GM21723 (cell line): Measurements from ENCODE around the gene CLDN20.
"Not testable (repeated sequence)": the region's sequence is repeated elsewhere in the genome, so short reads cannot be mapped to it uniquely, and the experiment has no call there.

Experiments
- ATAC-seq: cut with Tn5 transposase; IDR thresholded peaks from one replicate; pipeline ENCODE4 v1.9.1; 2021; ENCODE audit warnings: mild to moderate bottlenecking, moderate library complexity; ENCODE audit not compliant: unreplicated experiment

The CLDN20 gene, protein sequence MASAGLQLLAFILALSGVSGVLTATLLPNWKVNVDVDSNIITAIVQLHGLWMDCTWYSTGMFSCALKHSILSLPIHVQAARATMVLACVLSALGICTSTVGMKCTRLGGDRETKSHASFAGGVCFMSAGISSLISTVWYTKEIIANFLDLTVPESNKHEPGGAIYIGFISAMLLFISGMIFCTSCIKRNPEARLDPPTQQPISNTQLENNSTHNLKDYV

DNA sequence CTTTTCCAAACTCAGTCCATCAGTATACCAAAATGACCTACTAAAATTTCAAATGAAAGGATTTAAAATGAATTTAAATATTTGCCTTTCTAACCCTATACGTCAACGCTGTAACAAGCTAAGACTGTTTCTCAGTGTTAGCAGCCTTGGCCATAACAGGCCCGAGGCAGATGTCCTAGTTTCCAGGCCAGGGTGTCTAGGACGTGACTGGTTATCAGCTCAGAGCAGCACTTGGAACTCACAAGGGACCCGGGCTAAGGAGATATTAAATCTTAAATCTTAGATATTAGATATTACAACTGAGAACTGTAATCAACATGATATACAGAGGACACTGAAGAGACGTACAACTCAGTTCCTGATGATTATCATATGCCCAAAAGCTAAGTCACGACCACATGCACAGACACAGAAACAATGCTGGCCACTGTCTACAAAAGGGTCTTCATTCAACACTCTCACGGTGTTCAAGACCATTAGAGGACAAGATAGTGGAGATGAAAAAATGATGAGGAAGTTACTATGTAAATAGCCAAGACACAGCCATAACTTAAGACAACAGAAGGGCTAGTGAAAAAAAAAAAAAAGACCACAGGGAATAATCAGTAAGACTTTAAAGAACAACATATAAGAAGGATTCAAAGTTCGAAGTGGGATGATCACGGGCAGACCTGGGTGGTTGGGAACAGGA, at the start of gene CLDN20:
Gene CLDN20 (plus strand): TSS at position 641 of the 691 bp plus-strand sequence. CDS start 11,707 bp downstream, outside the sequence.
- no peak for ATAC-seq

DNA sequence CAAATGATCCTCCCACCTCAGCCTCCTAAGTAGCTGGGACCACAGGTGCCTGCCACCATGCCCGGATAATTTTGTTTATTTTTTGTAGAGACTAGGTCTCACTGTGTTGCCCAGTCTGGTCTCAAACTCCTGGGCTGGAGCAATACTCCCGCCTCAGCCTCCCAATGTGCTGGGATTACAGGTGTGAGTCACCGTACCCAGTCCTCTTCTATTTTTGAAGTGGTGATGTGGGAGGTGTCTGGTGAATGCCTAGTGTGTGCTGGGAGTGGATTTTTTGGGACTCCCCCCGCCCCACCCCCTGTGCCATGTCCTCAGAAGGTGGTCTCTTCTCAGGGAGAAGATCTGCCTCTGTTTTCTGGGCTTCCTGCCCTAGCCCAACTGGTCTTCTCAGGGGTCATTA, 47.9 kb upstream of the CLDN20 start:
- ATAC-seq = no peak

DNA sequence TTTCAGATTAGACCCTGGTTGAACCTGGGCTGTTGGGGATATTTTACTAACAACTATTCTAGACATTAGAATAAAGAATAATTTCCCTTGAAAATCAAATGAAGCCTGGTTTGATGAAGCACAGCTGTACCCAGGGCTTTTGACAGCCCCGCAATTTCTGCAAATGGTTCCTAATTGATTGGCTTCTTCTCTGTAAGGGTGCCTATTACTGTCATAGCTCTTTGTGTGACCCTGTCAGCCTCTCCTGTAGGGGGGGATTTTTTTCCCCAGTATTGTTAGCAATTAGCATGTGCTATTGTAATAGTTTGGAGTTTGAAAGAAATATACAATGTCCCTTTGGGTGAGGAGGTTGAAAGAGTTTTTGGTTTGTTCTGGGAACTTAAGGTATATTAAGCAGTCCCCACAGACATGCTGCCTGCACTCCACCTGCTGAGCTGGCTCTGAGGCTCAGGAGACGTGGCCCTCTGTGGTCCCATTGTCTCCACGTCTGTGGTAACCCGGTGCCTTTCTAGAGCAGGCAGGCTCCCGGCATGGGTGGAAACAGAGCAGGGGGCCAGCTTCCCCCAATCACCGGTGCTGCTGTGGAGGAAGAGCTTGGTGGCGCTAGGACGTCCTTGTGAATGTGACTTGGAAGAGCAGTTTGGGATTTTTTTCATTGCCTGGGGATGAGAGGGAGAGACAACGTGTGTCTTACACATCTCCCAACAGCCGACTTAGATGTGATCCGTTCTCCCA, 47.3 kb upstream of the CLDN20 start:
- no peak for ATAC-seq

DNA sequence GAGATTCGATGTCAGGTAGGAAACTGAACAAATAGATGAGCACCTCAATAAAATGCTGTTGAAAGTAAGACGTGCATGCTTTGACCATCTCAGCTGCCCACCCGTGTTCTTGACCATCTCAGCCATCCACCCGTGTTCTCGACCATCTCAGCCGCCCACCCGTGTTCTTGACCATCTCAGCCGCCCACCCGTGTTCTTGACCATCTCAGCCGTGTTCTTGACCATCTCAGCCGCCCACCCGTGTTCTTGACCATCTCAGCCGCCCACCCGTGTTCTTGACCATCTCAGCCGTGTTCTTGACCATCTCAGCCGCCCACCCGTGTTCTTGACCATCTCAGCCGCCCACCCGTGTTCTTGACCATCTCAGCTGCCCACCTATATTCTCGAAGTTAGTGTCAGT, 45.1 kb upstream of the CLDN20 start:
- not testable (repeated sequence) for ATAC-seq

DNA sequence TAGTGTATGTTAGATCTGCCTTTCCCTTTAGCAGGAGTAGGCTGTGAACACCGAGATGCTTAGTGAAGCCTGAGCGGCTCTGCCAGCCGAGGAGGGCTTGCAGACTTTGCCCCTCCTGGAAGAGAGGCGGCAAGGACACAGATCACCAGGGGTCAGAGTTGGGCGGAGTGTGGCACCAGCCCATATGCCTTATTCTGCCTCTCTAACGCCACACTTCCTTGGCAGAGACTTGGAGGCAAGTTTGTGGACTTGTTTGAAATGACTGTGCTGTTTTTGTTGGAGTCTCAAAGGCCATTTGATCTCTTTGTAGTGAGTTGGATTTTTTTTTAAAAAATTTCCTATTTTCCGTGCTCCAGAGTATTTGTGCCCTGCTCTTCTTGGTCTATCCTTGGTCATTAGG, 44.5 kb upstream of the CLDN20 start:
- no peak for ATAC-seq

DNA sequence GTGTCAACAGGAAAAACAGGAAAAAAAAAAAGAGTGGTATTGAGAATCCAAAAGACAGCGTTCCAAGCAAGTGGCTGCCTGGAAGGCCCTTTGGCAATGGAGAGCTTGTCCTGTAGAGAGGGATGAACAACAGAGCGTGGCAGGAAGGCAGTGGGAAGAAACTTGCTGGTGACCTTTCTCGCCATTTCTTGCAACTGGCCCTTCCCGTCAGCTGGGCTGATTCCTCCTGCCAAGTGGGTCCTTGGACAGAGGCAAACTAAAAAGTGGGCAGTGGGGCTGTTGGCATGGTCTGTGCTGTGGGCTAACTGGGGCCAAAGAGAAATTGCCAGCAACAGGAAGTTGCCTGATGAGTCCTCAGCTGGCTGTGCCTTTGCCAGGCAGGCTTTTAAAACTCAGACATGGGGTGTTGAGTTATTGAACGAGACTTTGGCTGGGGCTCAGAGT, 43.9 kb upstream of the CLDN20 start:
- ATAC-seq = no peak

DNA sequence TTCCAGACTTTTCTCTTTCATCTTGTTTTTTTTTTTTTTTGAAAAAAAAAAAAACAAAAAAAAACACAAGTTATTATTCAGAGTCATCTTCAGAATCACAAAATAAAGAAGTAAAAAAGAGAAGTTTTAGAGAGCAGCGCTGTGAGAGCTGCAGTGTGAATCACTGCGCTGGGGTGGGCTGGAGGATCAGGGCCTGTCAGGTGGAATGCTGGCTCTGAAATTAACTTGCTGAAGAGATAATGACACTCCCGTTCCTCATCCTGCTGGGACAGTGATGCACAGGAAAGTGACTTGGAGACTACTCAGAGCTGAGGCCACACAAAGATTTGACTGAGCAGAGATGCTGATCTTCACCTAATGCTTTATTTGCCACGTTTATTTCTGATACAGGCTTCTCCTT, 42.7 kb upstream of the CLDN20 start:
- ATAC-seq = no peak

DNA sequence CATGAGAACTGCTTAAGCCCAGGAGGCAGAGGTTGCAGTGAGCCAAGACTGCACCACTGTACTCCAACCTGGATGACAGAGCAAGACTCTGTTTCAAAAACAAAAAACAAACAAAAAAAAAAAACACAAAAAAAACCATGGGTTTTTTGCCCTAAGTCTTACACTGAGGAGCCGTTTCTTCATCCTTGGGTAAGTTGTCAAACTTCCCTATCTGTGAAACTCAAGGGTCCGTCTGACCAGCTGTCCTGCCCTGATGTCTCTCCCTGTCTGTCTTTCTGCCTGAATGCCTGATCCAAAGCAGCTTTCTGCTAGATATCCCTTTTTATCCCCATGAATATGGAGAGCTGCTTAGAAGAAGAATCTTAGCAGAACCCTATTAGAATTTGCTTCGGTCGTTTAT, 41.3 kb upstream of the CLDN20 start:
- ATAC-seq = no peak

DNA sequence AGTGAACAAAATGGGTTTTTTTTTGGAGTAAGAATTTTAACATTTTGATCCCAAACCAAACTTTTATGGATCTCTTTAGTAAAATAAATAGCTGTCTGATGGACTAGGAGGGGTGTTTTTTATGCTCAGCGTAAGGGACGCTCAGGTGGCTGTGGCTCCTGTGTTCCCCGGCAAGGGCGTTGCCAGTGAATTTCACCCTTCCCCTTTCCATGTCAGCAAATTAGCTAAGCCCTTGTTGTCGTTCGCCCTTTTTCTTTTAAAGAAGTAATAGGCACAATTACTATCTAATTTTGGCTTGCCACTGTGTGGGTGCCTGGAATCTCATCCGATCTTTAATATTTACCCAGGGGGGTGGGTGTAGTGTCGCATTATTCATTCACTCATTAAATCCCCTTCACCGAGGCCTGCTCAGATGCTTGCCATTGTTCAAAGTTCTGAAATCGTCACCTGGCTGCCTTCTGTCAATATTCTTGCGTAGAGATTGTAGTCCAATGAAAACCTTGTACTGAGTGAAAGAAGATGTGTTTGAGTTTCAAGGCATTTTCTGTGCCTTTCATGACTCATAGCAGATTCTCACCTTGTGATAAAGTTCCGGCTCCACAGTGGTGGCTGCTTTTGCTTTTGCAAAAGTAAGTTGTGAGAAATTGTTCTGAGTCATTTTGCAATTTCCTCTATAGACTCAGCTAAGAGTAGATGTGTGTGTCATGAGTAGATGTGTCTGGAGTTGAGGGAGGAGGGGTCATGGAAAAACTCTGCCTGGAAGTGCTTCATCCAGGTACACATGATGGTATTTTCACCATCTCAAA, 40.0 kb upstream of the CLDN20 start:
- ATAC-seq = peak; percentile 97

DNA sequence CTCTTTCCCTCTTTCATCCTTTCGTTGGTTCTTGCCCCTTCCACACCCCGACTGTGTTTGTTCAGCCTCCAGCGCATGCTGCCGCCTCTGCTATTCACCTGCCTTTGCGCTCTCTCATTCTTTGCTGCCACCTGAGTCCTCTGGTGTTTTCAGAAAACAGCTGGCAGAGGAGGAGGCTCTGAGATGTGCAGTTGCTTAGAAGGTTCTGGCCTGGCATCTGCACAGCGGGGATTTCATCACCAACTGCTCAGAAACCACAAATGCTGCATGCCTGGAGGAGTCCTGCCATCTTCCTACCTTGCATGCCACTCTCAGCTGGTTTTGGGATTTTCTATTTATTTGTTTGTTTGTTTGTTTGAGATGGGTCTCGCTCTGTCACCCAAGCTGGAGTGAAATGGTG, 39.2 kb upstream of the CLDN20 start:
- no peak for ATAC-seq

DNA sequence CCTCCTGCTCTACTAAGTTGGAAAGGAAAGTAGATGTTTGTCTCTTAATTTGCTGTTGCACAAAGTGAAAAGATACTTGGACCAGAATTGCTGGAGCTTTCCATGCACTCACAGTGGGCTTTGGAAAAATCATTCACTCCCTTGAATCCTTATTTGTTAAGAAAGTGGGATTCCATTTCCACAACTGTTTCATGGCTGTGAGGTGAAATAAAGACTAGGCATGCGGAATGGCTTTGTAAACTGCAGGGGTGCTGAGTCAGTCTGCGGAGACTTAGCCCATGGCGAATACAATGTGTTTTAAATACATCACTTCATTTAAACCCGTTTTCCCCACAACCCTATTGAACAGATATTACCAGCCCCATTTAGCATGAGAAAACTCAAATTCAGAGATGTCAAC, 36.8 kb upstream of the CLDN20 start:
- ATAC-seq = no peak

DNA sequence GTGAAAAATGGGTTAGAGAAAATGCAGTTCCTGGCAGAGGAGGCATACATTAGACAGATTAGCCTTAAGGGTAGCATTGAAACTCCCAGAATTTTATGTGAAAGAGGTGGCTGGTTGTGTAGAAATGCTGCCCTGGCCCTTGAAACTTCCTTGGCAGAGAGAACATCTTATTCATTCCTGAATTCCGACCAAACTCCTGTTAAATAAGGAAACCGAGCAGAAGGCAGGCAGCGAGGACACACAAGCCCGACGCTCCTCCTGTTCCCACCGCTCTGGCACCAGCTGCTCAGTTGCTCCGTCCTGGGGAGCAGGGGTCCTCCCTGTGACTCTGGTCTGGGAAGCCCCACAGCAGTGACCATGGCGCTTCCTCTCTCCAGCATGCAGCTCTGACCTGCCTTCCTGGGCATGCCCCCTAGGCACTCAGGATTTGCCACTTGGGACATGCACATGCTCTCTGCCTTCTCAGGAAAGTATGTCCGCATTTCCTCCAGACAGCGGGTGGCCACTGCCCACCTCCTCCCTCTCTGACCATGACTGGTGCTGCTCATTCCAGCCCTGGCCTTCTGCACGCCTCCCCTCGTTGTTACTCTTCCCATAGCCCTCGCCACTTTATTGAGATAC, 35.2 kb upstream of the CLDN20 start:
- no peak for ATAC-seq

DNA sequence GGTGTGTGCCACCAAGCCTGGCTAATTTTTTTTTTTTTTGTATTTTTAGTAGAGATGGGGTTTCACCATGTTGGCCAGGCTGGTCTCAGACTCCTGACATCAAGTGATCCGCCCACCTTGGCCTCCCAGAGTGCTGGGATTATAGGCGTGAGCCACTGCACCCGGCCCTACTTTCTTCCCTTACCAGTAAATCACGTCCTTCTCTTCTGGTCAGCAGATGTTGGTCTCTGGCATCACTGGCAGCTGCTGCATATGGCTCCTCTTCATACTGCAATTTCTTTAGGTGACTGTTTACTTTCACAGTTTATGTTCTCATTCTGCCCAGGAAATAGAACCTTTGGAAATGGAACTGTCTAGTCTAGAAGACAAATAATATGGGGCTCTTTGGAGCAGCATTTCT, 32.8 kb upstream of the CLDN20 start:
- ATAC-seq = not testable (repeated sequence)

DNA sequence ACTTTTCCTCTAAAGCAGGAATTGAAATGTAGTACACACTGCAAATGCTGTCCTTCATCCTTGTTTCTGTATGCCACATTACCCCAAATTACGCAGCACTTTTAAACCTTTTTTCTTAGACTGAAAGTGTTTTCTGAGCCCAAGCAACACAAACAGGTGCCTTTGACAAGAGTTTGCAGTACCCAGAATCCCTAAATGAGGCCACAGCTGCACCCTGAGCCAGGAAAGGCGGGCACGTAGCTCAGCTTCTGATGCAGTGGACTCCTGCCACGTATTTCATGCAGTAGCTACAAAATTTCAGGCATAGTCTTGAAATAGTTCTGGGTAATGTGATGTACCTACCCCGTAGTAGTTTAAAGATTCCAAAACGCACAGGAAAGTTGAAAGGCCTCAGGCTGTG, 31.0 kb upstream of the CLDN20 start:
- ATAC-seq = no peak

DNA sequence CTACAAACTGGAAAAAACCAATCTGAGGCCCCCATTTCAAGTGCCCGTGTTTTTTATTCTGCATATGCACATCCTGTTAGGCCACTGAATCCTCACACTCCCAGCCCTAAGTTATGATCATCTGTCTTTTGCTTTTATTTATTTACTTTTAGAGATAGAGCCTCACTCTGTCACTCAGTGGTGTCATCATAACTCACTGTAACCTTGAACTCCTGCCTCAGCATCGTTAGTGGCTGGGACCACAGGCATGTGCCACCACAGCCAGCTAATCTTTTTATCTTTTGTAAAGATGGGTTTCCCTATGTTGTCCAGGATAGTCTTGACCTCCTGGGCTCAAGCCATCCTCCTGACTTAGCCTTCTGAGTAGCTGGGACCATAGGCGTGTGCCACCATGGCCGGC, 29.6 kb upstream of the CLDN20 start:
- no peak for ATAC-seq

DNA sequence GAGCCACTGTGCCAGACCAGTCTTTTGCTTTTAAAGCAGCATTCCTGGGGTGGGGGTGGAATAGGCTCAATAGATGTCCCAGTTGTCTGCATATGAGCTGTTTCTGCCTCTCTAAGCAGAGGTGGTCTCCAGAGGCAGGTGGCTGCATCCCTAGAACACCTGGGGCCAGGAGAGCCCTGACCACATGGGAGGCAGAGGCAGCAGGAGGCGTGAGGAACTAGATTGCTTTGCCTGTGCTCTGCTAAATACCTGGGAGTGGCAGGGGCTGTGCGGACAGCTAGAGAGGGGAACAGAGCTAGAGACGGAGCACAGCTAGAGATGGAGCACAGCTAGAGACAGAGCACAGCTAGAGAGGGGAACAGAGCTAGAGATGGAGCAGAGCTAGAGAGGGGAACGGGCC, 29.1 kb upstream of the CLDN20 start:
- no peak for ATAC-seq

DNA sequence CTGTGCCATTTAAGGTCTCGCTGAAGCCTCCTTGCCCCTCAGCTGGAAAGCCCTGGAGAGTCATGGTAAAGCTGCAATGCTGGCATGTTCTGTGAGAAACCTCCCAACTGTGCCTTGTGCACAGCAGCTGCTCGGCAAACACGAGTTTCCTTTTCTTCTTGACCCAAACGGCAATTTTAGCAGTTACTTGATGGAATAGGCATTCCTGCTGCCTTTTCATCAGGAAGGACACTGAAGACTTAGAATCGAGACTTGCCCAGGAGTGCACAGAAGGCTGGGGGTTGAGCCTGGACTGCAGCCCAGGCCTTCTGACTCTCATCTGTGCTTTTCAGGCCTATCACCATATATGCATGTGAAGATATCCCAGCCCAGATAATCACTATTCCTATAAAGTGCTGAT, 28.7 kb upstream of the CLDN20 start:
- ATAC-seq = no peak

DNA sequence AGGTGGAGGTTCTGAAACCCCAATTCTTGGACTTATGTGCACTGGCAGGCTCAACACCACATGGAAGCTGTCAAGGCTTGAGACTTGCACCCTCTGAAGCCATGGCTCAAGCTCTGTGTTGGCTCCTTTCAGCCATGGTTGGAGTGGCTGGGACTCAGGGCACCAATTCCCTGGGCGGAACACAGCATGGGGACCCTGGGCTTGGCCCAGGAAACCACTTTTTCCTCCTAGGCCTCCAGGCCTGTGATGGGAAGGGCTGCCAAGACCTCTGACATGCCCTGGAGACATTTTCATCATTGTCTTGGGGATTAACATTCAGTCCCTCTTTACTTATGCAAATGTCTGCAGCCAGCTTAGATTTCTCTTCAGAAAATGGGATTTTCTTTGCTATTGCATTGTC, 26.2 kb upstream of the CLDN20 start:
- no peak for ATAC-seq

DNA sequence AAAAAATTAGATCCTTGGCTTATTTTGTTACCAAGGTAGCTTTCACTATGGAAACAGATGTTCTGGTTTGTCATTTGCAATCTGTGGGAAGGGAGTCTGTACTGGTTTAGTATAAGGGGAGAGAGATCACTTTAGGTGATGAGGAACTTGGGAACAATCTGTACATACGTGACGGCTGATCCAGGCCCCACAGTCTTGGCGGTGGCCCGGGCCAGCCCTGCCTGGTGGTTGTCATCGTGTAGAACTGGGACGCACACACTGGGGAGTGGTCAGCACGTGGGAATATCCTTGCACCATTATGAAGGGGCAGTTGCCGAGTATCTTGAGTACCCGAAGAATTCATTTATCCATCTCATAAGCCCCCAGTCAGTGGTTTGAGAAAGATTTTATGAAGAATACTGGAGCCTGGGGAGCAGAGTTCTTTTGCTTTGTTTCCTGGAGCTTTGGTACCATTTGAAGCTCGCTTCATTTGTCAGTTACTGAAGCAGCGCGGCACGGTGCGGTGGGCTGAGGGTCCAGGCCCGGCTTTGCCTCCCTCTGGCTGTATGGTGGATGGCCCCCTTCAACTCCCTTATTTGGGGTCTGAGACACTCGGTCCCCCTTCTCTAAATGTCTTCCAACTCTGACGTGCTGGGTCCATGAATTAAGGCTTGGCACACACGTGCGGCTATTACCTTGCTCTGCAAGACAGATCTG, 22.8 kb upstream of the CLDN20 start:
- ATAC-seq = no peak

DNA sequence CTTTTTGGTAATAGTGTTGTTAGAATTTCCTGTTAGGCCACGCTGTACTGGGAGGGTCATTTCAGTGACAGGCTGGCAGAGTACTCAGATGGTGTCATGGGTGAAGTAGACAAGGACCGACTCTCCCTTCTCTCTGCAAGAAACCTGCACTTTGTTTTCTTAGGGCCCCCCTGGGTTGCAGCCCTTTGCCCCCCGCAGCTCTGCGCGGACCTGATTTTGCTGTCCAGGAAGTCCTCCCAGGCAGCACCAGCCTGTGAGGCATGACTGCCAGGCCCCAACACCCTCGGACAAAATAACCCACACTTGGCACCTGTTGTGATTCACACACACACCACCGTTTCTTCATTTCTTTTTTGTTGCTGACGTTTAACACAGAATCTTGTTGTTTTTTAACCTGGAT, 21.8 kb upstream of the CLDN20 start:
- ATAC-seq = no peak
